ENCODE measurements around the gene C3orf70.

GRCh38 chr3:185161761-185162160, 8.9 kb upstream of the C3orf70 start:
- no peak for TF ChIP-seq CTCF (conservative IDR thresholded peaks at IDR 0.05; ENCODE audit: low read length)
- TF ChIP-seq EZH2phosphoT487 (IDR thresholded peaks at IDR 0.05; ENCODE audit: borderline replicate concordance, low read depth, low read length) = no peak
